GM18499 (cell line): ENCODE results near the gene SESN1.

ENCODE experiments used
- ATAC-seq: cut with Tn5 transposase; IDR thresholded peaks from one replicate; pipeline ENCODE4 v1.9.1; 2021; ENCODE audit warnings: moderate number of reproducible peaks; ENCODE audit not compliant: insufficient read depth, unreplicated experiment

The SESN1 gene

GRCh38 chr6:108969776-108970175 is 124.9 kb downstream of the SESN1 start:
- ATAC-seq, result no peak

DNA sequence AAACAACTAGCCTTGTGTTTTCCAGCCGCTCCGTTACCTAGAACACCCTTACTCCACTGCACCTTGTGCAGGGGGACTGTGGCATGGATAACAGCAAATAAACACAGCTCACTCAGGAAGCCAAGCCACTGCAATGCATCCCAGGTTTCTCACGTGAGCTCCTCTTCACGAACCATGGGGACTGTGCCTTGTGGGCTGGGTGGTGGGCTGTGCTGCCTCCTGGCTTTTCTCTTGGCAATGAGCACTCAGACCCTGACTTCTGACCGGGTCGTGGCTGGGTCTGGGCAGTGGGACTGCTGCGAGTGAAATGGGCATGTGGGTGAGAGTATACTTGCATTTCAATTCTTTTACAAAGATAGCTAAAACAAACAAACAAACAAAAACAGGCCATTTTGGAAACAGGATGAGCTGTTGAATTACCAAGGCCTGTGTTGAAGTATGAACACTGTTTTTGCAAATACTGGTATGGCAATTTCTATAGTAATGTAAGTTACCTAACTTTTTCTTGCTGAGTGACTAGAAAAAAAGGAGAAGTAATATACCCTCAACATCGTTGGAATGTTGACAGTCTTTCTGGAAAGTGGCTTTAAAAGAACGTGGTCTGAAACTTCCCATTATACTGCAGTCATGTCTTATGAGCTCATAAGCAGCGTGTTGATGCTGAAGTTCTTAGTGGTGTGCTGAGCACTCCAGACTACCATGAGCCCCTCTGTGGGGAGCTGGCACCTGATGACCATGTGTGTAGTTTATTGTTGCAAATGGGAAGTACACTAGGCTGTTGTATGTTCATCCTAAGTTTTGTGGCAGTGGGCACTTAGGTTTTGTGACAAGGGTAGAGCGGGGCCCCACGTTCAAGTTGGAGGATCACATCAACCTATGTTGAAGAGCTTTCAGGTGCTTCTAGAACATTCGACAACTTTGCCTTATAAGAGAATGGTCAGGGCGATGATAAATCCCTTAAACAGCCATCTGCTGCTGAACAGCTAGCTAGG is 126.0 kb downstream of the SESN1 start:
- ATAC-seq, result no peak

DNA sequence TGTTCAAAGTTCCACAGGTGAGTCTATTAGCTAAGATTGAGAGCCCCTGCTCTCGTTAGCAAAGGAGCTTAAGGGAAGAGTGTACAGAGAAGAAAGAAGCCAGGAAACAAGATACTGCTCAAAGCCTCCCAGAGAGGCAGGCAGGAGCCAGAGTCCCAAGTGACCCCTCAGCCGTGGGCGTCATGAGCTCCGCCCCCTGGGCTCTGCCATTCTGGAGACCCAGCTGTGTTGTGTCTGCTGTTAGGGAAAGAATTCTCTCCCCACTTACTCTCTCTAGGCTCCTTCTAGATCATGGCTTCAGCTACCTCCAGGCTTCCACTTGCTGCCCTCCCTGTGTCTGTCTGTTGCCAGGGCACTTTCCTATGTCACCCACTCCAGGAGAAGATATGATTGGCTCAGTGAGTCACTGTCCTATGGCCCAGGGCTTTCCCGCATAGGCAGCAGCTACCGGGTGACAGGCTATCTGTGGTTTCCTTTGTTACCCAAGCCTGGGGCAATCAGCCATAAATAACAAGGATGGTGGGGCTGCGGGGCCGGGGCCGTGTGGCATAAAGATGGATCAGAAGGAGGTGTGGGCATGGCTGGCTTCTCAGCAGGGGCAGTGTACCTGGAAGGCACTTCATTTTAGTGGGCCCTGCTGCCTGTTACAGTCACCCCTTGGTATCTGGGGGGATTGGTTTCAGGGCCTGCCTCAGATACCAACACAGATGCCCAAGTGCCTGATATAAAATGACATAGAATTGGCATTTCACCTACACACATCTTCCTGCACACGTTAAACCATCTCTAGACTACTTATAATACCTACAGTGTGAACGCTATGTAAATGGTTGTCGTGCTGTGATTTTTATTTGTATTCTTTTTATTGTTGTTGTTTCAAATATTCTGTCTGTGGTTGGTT is 127.5 kb downstream of the SESN1 start:
- no peak for ATAC-seq

- ATAC-seq, result no peak
Observed at GRCh38 chr6:108966251-108966650, 128.4 kb downstream of the SESN1 start.

DNA sequence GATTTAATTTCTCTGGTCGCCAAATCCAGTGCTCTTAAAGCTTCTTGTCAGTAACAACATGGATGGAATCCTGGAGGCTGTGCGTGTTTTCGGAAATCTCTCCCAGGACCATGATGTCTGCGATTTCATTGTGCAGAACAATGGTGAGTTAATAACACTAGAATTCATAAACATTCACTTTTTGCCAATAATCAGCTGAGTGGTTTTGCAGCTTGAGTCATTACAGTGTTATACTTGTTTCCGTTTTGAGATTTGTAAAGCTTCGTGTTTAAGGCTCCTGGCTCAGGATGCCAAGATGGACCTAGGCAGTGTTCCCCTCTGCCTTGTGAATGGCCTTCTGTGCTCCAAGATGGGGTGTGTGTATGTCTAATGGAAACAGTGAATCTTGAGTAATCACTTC is 132.7 kb downstream of the SESN1 start:
- no peak for ATAC-seq

DNA sequence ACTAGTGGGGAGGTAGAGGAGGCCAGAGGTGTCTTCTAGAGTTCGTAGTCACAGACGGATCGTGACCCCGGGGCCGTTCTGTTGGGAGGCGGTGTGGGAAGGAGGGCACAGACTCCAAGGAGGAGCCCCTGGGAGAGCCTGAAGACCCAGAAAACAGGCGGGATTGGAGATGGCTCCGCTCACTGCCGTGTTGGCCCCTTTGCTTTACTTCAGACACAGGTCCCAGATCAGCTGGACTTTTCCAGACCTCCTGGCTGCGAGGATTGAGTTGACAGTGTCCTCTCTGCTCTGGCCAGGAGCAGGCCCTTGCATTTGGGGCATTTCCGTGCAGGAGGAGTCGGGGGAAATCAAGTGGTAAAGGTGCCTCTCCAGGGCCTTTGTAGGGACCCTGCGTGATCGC is 133.6 kb downstream of the SESN1 start:
- ATAC-seq, result no peak

DNA sequence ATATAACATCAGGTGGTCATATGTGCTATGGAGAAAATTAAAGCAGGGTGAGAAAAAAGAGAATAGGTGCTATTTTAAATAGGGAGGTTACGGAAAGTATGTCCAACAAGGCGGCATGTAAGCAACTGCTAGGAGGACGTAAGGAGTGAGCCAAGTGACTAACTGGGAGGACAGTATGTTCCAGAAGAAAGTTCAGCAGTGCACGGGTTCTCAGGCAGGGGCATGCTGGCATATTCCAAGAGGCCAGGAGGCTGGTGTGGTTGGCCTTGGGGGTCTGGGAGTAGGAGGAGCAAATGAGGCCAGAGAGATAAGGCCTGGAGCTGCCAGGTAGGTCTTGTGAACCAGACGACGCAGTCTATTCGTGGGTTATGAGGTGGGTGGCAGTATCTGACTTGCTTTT is 134.0 kb downstream of the SESN1 start:
- ATAC-seq, result no peak

- no peak for ATAC-seq
Observed at GRCh38 chr6:108959972-108960582, 134.6 kb downstream of the SESN1 start.

DNA sequence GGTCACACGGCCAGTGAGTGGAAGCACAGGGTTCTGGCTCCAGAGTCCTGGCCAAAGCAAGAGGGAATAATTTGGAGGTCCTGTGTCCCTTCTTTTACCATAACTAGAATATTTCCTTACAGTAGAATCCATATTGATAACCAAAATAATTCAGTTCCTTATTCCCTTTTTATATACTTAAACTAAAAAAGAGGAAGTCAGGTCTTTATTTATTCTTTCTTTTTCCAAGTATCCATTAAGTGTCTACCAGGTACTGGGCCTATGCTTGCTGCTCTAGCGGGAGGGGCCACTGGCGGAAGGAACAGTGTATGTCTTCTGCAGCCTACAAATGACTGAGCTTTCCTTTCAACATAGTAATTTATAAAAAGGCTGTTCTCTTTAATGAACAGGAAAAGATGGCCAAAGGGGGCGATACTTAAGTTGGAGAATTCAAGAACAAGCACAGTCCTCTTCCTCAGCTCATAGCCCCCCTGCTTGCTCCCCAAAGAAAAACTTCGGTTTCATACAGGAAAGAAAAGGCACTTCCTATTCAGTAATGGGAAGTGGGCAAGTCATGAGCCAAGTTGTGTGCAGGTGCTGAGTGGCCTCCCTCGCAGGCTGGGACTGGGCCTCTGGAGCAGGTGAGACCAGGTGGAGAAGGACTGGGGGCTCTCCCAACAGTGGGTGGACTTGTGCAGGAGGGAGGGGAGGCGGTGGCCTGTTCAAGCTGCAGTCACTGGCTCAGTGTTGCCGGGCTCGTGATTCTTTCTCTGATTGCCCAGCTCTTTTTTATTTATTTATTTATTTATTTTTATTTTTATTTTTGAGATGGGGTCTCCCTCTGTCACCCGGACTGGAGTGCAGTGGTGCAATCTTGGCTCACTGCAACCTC is 135.5 kb downstream of the SESN1 start:
- no peak for ATAC-seq

- no peak for ATAC-seq
Observed at GRCh38 chr6:108957221-108957620, 137.4 kb downstream of the SESN1 start.

- no peak for ATAC-seq
Observed at GRCh38 chr6:108955329-108955949, 139.2 kb downstream of the SESN1 start.

GRCh38 chr6:108953681-108954080 is 141.0 kb downstream of the SESN1 start:
- no peak for ATAC-seq

GRCh38 chr6:108952776-108953486 is 141.7 kb downstream of the SESN1 start:
- no peak for ATAC-seq

- ATAC-seq, result no peak
Observed at GRCh38 chr6:108951351-108951953, 143.2 kb downstream of the SESN1 start.

GRCh38 chr6:108948181-108948661 is 146.4 kb downstream of the SESN1 start:
- no peak for ATAC-seq

DNA sequence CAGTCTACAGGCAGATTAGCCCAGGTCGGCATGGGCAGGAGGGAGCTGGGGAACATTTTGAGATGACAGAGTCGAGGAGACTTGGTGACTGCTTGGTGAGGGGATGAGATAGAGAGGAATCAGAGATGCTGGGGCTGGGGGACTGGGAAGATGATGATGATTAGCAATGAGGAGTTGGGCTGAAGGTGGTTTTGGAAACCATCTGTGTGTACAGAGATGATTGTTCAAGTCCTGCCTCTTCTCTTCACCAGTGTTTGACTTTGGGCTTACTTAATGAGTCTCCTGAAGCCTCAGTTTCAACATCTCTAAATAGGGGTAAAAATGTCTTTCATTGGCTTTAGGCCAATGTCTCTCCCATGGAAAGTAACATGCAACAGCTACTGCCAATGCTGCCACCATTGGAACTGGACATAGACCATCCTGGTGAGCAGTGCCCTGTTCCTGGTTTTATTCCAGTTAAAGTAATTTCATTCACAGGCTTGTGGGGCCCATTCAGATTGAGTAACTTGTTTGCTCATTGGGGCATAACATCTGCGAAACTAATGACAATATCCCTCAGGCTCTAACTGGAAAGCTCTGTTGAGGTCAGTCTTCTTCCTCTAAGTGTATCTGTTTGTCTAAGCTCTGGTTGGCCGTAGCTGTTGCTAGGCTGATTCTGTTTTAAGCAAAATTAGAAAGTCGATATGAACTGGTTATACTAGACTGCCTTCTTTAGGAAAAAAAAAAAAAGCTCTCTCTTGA is 147.4 kb downstream of the SESN1 start:
- ATAC-seq, result no peak

- no peak for ATAC-seq
Observed at GRCh38 chr6:108946695-108947094, 148.0 kb downstream of the SESN1 start.
